ENCODE results near the gene BRCA2. TPM values are rescaled to one million over a fixed set of nuclear protein-coding genes. Genes with fewer than 3 reads are reported as not detected.

BRCA2 gene
- total and polyA plus RNA-seq, 9 of the 15 experiments (the other 6 are each of a cell fraction or from before 2014, with no cell fraction given), result 4.1 to 17.3 (median 5.8) TPM

GRCh38 chr13:32315238-32316027, at the start of gene BRCA2, which contains the start of gene ZAR1L (continued):
- TF ChIP-seq RREB1 (CRISPR knock-in tag; IDR thresholded peaks at IDR 0.05), result no peak
- no peak for TF ChIP-seq HES1 (IDR thresholded peaks at IDR 0.05; ENCODE audit: low read depth)
- no peak for TF ChIP-seq HBP1 (CRISPR knock-in tag; IDR thresholded peaks at IDR 0.05)
- no peak for TF ChIP-seq MAFF (IDR thresholded peaks at IDR 0.05; ENCODE audit: low read length)
- peak; percentile 95 for TF ChIP-seq ELF2 (CRISPR knock-in tag; IDR thresholded peaks at IDR 0.05)
- TF ChIP-seq STAT5A (IDR thresholded peaks at IDR 0.05; ENCODE audit: borderline replicate concordance, low read length), result peak; percentile 79
- TF ChIP-seq XRCC5 (IDR thresholded peaks at IDR 0.05; ENCODE audit: low read depth, low read length), result 0 out of 2 replicates have a peak, but pooled peaks have one; percentile 18
- peak; percentile 95 for TF ChIP-seq SAP30 (IDR thresholded peaks at IDR 0.05; ENCODE audit: borderline replicate concordance, insufficient read depth, low read depth, low read length, poor library complexity, severe bottlenecking)
- no peak for TF ChIP-seq ZBTB34 (CRISPR knock-in tag; IDR thresholded peaks at IDR 0.05)
- no peak for TF ChIP-seq ZNF282 (CRISPR knock-in tag; IDR thresholded peaks at IDR 0.05)
- no peak for TF ChIP-seq ZNF316 (IDR thresholded peaks at IDR 0.05)
- no peak for TF ChIP-seq MXI1 (IDR thresholded peaks at IDR 0.05; ENCODE audit: low read depth, low read length)
- no peak for TF ChIP-seq ZBTB8A (IDR thresholded peaks at IDR 0.05; ENCODE audit: partially characterized antibody)
- no peak for TF ChIP-seq MBD1 (CRISPR knock-in tag; IDR thresholded peaks at IDR 0.05)
- TF ChIP-seq ZNF780A (CRISPR knock-in tag; IDR thresholded peaks at IDR 0.05), result no peak
- TF ChIP-seq ARID2 (IDR thresholded peaks at IDR 0.05), result no peak
